Choroid plexus epithelial cell (primary cell): Measurements from ENCODE around the gene C1orf159.

Experiments
- DNase-seq: peaks from one replicate; pipeline ENCODE4 v3.0.0-alpha.2; 2010; ENCODE audit warnings: low read depth
- H3K4me3 ChIP-seq: 2 replicates; pipeline ENCODE4 v1.5.1; 2011; ENCODE audit warnings: low read depth, mild to moderate bottlenecking, control low read depth, low read length, moderate library complexity
- CTCF ChIP-seq: conservative IDR thresholded peaks from 2 replicates; pipeline ENCODE4 v1.5.1; 2011; ENCODE audit warnings: low read depth, mild to moderate bottlenecking, control low read depth, inconsistent platforms, low read length, moderate library complexity

C1orf159 gene

GRCh38 chr1:1089731-1090423 is 26.0 kb downstream of the C1orf159 start:
- no peak for DNase-seq
- no peak overlapping the region for H3K4me3 ChIP-seq
- TF ChIP-seq CTCF, result no peak

GRCh38 chr1:1088801-1089680 is 26.8 kb downstream of the C1orf159 start:
- no peak overlapping the region for H3K4me3 ChIP-seq
- TF ChIP-seq CTCF, result no peak
- no peak for DNase-seq

DNA sequence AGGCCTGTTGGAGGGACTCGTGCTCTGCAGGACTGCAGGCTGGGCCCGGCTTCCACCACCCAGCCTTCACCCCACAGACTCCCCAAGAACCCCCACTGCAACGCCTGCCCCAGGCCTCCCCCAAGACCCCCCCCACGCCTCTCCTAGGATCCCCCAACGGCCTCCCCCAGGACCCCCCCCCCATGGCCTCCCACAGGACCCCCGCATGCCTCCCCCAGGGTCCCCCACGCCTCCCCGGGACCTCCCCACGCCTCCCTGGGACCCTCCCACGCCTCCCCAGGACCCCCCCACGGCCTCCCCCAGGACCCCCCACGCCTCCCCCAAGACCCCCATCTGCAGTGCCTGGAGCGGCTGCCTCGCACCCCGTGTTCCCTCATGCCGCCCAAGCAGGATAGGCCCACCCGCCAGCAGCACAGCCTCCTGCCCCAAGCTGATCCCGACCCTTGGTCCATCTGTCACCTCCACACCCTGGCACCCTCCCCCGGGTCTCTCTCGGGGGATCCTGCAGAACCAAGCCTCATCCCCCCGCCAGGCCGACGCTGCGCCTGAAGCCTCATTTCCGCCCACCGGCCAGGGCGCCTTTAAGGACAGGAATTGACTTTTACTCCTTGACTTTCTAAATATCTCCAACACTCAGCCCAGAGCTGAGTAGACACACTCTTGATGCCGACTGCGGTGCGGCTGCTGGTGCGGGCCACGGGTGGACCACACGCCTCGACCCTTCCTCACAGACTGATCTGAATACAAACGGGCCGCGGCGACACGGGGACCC is 27.7 kb downstream of the C1orf159 start:
- DNase-seq, result no peak
- H3K4me3 ChIP-seq, result no peak overlapping the region
- TF ChIP-seq CTCF, result no peak

GRCh38 chr1:1087351-1088028 is 28.4 kb downstream of the C1orf159 start:
- DNase-seq, result no peak
- no peak overlapping the region for H3K4me3 ChIP-seq
- TF ChIP-seq CTCF, result no peak

DNA sequence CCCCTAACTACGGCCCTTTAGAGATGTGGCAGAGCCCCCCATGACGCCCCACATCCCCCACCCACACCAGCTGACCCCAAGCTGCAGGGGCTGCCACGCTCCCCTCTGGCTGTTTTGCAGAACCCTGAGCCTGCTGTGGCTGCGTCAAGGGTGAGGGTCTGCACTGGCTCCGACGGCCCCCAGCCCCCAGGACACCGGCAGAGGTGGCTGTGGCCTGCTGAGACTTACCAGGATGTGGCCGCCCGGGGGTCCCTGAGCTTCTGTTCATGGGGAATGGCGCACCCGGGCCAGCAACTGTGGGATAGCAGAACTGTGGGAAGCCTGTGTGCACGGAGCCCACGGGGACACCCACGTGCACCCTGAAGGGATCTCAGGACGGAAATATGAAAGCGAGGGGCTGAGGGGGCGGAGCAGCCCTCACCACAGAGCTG is 29.0 kb downstream of the C1orf159 start:
- no peak for DNase-seq
- no peak for TF ChIP-seq CTCF
- no peak overlapping the region for H3K4me3 ChIP-seq
